ENCODE measurements around the gene DNAH6. TPM values are rescaled to one million over a fixed set of nuclear protein-coding genes. Genes with fewer than 3 reads are reported as not detected.
"Not testable (repeated sequence)": the region's sequence is repeated elsewhere in the genome, so short reads cannot be mapped to it uniquely, and the experiment has no call there.

Gene DNAH6
- total RNA-seq, 1 donor: 0.54 TPM

- no peak for DNase-seq (ENCODE audit: low read depth in 2 of 3, low spot score in 2 of 3)
These were observed 19.9 kb upstream of the DNAH6 start for GRCh38 chr2:84496386-84496785.

GRCh38 chr2:84497285-84497684 is 19.0 kb upstream of the DNAH6 start:
- DNase-seq (ENCODE audit: low read depth in 2 of 3, low spot score in 2 of 3): no peak

GRCh38 chr2:84498150-84498799 is 18.0 kb upstream of the DNAH6 start:
- DNase-seq (ENCODE audit: low read depth in 2 of 3, low spot score in 2 of 3): no peak

- not testable (repeated sequence) for DNase-seq (ENCODE audit: low read depth in 2 of 3, low spot score in 2 of 3)
These were observed 5.3 kb upstream of the DNAH6 start for GRCh38 chr2:84511024-84511423.

GRCh38 chr2:84515788-84516187 is 510 bp upstream of the DNAH6 start:
- no peak for DNase-seq (ENCODE audit: low read depth in 2 of 3, low spot score in 2 of 3)

GRCh38 chr2:84519332-84519957 is 3.1 kb downstream of the DNAH6 start:
- DNase-seq (ENCODE audit: low read depth in 2 of 3, low spot score in 2 of 3): no peak

- no peak for DNase-seq (ENCODE audit: low read depth in 2 of 3, low spot score in 2 of 3)
These were observed 10.3 kb downstream of the DNAH6 start for GRCh38 chr2:84526562-84526961.

- DNase-seq (ENCODE audit: low read depth in 2 of 3, low spot score in 2 of 3): peak in 1 of 3 donors; percentile 5
These were observed 11.1 kb downstream of the DNAH6 start for GRCh38 chr2:84527137-84528129.

GRCh38 chr2:84532291-84532690 is 16.0 kb downstream of the DNAH6 start:
- DNase-seq (ENCODE audit: low read depth in 2 of 3, low spot score in 2 of 3): no peak

- DNase-seq (ENCODE audit: low read depth in 2 of 3, low spot score in 2 of 3): no peak
These were observed 17.9 kb downstream of the DNAH6 start for GRCh38 chr2:84534225-84534624.

- DNase-seq (ENCODE audit: low read depth in 2 of 3, low spot score in 2 of 3): no peak
These were observed 21.0 kb downstream of the DNAH6 start for GRCh38 chr2:84537251-84537650.

- no peak for DNase-seq (ENCODE audit: low read depth in 2 of 3, low spot score in 2 of 3)
These were observed 23.4 kb downstream of the DNAH6 start for GRCh38 chr2:84539729-84540128.

- no peak for DNase-seq (ENCODE audit: low read depth in 2 of 3, low spot score in 2 of 3)
These were observed 28.7 kb downstream of the DNAH6 start for GRCh38 chr2:84545005-84545404.

- no peak for DNase-seq (ENCODE audit: low read depth in 2 of 3, low spot score in 2 of 3)
These were observed 30.3 kb downstream of the DNAH6 start for GRCh38 chr2:84546551-84546950.

GRCh38 chr2:84548303-84548702 is 32.0 kb downstream of the DNAH6 start:
- no peak for DNase-seq (ENCODE audit: low read depth in 2 of 3, low spot score in 2 of 3)

- no peak for DNase-seq (ENCODE audit: low read depth in 2 of 3, low spot score in 2 of 3)
These were observed 34.6 kb downstream of the DNAH6 start for GRCh38 chr2:84550916-84551315.

GRCh38 chr2:84551526-84551925 is 35.2 kb downstream of the DNAH6 start:
- not testable (repeated sequence) for DNase-seq (ENCODE audit: low read depth in 2 of 3, low spot score in 2 of 3)

GRCh38 chr2:84556190-84556589 is 39.9 kb downstream of the DNAH6 start:
- no peak for DNase-seq (ENCODE audit: low read depth in 2 of 3, low spot score in 2 of 3)

- no peak for DNase-seq (ENCODE audit: low read depth in 2 of 3, low spot score in 2 of 3)
These were observed 43.5 kb downstream of the DNAH6 start for GRCh38 chr2:84559838-84560237.

- DNase-seq (ENCODE audit: low read depth in 2 of 3, low spot score in 2 of 3): no peak
These were observed 63.4 kb downstream of the DNAH6 start for GRCh38 chr2:84579661-84580060.

- DNase-seq (ENCODE audit: low read depth in 2 of 3, low spot score in 2 of 3): no peak
These were observed 87.6 kb downstream of the DNAH6 start for GRCh38 chr2:84603911-84604310.
